NCI-H226 (cell line): ENCODE data around the gene IMMP2L.
"Not testable (repeated sequence)": the region's sequence is repeated elsewhere in the genome, so short reads cannot be mapped to it uniquely, and the experiment has no call there.

Experiments
- DNase-seq: peaks from one replicate; pipeline ENCODE4 v3.0.0-alpha.2; 2015

IMMP2L gene

GRCh38 chr7:110675383-110676103 lies 886.7 kb downstream of the IMMP2L start:
- no peak for DNase-seq

GRCh38 chr7:110673148-110673547 lies 889.1 kb downstream of the IMMP2L start:
- DNase-seq = no peak

- DNase-seq = no peak
These were observed 892.9 kb downstream of the IMMP2L start for GRCh38 chr7:110669410-110669809.

GRCh38 chr7:110664803-110665202 lies 897.5 kb downstream of the IMMP2L start:
- DNase-seq = no peak

- DNase-seq = not testable (repeated sequence)
These were observed 901.7 kb downstream of the IMMP2L start for GRCh38 chr7:110660637-110661036.

- DNase-seq = no peak
These were observed 912.0 kb downstream of the IMMP2L start for GRCh38 chr7:110650328-110650727.

- DNase-seq = no peak
These were observed 915.0 kb downstream of the IMMP2L start for GRCh38 chr7:110647266-110647665.

GRCh38 chr7:110646804-110647203 lies 915.5 kb downstream of the IMMP2L start:
- DNase-seq = no peak

- no peak for DNase-seq
These were observed 916.7 kb downstream of the IMMP2L start for GRCh38 chr7:110645616-110646015.

- DNase-seq = no peak
These were observed 917.2 kb downstream of the IMMP2L start for GRCh38 chr7:110645060-110645459.

GRCh38 chr7:110637252-110637651 lies 925.0 kb downstream of the IMMP2L start:
- no peak for DNase-seq

- no peak for DNase-seq
These were observed 929.0 kb downstream of the IMMP2L start for GRCh38 chr7:110633313-110633712.

GRCh38 chr7:110626414-110626813 lies 935.9 kb downstream of the IMMP2L start:
- no peak for DNase-seq

- DNase-seq = no peak
These were observed 937.0 kb downstream of the IMMP2L start for GRCh38 chr7:110625294-110625693.

GRCh38 chr7:110623436-110623835 lies 938.9 kb downstream of the IMMP2L start:
- no peak for DNase-seq

GRCh38 chr7:110621289-110621688 lies 941.0 kb downstream of the IMMP2L start:
- no peak for DNase-seq

- DNase-seq = no peak
These were observed 942.1 kb downstream of the IMMP2L start for GRCh38 chr7:110620110-110620735.
